ENCODE results near the gene CAMK4.
"Not testable (repeated sequence)": the region's sequence is repeated elsewhere in the genome, so short reads cannot be mapped to it uniquely, and the experiment has no call there.

Gene CAMK4

DNA sequence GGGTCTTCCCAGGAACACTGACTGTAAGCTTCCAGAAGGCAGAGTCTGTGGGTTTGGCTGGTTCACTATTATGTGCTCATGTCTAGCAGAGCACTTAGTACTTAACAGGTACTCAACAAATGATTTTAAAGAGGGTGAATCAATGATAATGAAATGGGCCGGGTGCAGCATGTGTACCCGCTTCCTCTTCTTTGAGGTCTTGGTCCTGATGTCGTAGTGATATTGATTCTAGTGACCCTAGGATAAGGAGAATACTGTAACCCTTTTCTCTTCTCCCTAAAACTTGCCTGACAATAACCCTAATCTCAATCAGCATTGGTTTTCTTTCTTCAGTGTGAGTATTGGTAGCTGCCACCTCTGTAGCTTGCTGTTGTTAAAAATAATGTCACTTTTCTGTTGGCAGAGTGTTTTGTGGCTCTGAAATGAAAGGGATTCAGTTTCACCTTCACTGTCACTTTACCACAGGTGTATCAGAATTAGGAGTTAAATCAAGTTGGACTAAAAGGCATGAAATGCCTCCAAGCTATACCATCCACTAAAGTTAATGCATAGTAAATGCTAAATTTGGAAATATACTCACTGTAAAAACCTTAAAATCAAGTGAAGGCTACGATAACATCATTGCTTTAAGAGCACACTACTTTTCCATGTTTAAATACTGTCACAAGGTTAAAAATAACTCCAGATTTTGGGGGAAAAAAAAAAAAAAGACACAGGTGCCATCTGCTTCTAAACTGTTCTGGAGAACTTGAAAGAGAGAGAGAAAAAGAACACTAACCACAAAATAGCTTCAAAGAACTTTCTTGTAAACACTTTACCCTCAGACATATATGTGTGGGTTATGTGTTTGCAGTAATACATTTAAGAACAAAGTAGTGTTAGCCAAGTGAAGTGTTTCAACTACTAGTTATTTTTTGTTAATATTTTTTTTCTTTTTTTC, 6.0 kb downstream of the CAMK4 start:
- DNase-seq, result no peak

DNA sequence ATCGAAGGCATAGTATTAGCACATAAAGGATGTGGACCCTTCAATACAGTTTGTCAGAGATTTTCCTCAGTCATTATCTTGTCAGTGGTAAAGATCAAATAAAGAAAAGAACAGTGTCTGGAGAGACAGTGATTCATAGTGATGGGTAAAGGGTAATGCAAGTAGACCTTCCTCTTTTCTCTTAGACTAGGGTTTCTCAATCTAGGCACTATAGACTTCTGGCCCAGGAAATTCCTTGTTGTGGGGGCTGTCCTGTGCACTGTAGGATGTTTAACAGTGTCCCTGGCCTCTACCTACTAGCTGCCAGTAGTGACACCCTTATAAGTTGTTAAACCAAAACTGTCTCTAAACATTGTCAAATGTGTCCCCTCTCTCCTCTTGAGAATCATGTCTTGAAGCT, 6.9 kb downstream of the CAMK4 start:
- DNase-seq, result no peak

DNA sequence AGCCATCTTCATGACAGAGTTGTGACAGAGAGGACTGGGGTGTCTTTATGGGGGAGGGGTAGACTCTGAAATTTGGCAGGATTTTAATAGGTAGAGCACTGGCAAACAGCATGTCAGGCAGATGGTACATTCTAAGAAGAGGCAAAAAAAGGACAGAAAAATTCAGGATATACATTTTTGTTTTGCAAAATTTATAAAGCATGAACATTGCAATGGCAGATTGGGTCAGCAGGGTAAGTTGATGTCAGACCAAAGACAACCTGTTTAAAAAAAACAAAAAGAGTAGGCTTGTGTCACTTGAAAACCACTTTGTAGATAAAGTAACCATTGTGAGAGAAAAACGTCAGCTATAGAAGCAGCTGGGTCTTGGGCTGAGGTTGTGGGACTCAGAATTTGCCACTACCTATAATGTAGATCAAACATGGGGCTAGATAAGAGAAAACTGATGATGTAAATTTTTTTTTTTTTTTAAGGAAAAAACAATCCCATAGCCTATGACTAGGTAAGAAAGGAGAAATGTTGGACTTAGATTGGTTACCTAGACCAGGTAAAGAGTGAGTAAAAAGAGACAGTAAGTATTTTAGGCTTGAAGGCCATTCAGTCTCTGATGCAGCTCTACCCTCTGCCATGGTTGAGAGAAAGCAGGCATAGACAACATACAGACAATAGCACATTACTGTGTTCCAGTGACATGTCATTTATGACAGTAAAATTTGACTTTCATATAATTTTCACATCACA, 8.3 kb downstream of the CAMK4 start:
- no peak for DNase-seq

DNA sequence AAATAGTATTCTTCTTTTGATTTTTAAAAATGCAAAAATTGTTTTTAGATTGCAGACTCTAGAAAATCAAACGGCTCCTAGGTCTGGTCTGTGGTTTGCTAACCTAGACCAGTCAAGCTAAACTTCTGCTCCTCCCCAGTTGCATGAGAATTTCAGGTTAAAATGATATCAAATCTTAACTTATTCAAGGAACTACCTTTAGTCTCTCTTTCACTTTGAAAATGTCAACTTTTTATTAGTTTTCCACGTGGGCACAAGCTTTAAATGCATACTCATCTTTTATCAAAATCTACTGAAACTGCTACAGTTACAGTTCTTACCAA, 8.8 kb downstream of the CAMK4 start:
- no peak for DNase-seq

DNA sequence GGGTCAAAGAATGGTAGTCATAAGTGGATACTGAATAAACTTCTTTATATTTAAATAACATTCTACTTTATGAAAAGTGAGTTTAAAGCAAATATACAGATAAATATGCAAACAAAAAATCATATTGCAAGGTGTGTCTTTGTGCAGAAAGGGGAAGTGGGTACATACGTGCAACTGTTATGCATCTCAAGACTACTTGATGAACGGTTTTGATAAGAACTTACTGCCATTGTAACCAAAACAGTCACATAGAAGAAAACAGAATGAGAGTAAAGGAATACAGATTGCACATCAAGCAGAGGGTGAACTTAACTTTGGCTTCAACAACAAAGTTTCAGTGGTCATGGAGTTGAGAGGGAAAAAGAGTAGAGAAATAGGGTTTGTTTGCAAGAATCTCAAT, 9.9 kb downstream of the CAMK4 start:
- no peak for DNase-seq

DNA sequence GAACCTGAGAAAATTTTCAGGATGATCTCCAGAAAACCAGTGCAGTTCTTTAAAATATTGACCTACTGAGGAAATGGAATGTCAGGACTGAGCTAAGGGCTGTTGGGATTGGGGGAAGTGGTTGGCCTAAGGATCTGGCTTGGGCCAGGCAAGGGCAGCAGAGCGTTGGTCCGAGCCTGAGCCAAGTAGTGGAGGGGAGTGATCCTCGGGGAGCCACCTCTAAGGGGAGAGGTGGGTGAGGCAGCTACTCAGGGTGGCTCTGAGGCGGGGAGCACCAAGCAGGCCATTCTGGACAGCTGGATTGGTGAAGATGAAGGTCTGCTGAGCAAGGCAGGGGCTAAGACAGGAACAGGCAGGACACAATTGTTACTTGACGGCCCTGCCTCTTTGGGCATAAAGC, 11.5 kb downstream of the CAMK4 start:
- no peak for DNase-seq

DNA sequence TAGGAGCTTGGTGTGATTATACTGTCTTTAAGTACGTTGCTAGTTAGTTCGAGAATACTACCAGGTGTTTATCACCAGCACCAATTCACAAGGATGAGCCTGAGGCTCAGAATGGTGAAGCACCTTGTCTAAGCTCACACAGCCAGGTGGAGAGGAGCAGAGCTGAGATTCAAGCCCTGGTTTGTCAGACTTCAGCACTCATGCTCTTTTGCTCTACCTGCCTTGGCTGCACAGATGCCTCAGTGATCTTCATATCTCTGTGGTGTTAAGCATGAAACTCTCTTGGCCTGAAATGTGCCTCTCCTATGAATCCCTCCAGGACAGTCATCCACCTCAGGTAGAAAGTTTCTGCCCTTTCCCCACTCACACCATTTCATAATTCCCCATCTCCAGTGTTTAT, 12.2 kb downstream of the CAMK4 start:
- DNase-seq, result no peak

DNA sequence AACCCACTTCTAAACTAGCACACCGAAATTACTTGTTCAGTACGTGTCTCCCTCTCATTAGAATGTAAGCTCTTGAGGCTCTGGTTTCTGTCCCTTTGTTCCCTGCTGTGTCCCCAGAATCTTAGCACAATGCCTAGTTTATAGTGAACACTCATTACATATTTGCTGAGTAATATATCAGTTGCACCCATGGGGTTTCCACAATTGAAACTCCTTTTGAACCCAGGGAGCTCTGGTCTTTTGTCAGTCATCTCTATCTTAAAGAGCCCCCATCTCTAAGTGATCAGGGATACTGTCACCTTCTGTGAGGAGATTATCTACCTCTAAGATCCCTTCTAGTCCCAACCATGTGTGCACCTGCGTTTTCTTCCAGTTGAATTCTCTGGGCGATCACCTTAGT, 12.8 kb downstream of the CAMK4 start:
- no peak for DNase-seq

DNA sequence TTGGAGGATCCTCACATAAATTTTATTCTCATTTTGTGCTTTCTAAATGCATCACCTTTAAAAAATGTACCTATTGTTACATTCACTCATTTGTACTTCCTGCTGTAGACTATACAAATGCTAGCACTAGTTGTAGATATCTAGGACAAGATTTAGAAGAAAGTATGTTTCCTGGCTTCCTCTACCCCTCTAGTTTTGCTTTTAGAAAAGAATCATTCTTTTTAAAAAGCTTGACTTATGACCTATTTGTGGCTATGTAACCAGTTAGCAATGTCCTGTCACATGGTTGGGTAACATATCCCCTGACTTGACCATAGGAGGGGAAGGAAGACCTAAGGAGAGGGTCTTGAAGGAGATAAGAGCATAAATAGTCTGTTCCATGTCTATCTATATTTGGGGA, 13.3 kb downstream of the CAMK4 start:
- no peak for DNase-seq

DNA sequence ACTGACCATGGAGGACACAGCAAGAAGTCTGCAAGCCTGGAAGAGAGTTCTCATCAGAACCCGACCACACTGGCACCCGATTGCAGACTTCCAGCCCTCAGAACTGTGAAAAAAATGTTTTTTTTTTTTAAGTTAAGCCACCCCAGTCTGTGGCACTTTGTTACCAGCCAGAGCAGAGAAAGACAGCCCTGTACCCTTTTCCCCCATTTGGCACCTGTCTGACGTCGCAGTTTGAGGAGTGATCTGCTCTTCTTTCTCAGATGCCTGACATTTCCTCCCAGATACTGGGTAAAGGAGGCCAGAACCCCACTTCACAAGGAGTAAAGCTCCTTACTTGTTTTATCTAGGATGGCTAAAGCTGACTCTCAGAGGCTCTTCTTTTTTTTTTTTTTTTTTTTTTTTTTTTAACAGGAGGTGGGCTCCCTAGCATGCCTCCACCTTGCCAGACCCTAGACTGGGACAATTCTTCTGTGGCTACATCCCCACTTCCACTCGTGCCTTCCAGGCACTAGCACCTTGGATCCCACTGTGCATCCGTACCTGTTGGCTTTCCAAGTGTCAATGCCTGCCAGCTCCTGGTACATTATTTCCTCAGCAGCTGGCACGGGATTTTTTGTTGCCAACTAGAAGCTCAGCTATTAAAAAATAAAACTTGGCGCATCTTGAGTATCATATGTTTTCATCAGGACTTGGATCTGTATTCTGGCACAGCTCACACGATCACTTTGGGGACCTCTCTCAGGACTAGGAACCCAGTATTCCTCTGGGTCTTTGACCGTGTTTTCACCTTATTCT, 14.4 kb downstream of the CAMK4 start:
- no peak for DNase-seq

DNA sequence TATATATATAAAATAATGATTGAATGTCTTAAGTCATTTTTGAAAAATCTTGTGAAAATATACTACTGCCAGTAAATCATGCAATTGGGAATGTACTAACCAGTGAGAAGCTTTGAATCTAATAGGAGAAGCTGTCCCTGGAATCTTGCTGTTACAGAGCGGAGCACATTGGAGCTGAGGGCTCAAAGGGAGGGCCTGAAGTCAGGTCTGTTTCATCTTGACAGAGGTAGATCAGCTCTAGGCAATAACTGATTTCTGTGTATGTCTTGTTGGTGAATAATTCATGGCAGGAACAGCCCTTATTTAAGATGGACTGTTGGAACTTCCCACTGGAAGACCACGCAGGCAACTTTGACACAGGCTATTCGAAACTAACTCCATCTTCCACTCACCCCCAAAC, 17.5 kb downstream of the CAMK4 start:
- DNase-seq, result no peak

DNA sequence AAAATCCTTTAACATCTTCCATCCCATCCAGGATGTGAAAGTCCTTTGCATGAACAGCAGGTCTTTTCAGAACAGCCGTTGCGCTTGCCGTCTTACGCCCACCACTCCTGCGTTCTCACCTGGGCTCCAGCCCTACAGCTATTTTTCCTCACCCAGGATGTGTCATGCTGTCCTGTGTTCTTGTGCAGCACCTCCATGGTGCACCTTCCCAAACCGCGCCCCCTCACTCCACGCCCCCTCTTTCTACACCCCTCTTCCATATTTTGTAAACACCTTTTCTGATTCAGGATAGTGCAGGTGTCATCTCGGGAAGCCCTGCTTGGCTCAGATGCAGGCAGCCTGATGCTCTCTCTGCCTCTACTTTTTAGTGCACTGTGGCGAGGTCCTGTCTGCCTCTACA, 18.4 kb downstream of the CAMK4 start:
- DNase-seq, result no peak

DNA sequence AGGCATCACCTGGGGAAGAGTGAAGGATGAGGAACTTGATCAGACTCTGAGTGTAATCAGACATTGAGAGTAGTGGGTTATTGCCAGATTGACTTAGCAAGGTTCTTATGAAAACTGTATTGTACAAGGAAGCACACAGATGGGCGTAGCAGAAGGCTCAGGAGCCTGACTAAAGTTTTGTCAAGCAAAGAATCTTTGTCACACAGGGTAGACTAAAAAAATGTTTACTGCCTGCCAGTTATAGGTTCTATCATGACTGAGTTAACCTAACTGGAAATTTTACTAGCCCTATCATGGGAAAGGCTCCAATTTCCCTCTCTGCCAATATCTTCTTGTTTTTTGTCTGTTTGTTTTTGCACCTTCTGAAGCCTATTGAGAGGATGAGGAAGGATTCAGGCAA, 19.1 kb downstream of the CAMK4 start:
- DNase-seq, result no peak

DNA sequence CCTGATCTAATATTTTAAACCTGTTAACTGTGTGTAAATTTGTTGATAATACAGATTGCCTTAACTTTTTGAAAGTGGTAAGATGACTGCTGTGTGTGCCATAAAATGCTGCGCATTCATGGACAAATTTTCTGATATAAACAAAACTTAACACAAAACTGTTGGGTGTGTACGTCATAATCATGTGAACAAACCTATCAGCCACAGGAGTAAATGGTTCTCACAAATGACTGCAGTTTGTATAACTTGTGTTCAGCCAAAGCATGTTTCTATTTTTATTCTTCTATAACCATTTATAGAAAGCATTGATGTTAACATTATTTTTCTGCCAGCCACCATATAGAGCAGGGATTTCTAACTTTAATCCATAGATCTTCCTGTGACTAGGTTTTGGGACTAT, 21.5 kb downstream of the CAMK4 start:
- no peak for DNase-seq

DNA sequence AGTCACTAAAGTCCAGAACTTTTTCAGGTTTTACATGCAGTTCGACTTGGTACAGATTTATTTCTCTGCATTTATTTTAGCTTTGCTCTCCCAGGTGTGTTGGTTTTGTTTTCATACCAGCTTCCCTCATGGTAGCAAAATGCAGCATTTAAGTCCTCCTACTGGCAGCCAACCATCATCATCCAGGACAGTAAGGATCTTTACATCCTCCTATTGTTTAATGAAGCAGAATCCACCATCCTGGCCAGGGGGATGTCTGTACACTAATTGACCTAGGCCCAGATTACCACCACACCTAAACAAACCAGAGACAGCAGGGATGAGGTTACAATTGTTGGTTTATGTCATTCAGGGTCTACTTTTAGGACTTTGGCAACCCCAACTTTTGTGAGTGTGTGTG, 22.3 kb downstream of the CAMK4 start:
- DNase-seq, result no peak

DNA sequence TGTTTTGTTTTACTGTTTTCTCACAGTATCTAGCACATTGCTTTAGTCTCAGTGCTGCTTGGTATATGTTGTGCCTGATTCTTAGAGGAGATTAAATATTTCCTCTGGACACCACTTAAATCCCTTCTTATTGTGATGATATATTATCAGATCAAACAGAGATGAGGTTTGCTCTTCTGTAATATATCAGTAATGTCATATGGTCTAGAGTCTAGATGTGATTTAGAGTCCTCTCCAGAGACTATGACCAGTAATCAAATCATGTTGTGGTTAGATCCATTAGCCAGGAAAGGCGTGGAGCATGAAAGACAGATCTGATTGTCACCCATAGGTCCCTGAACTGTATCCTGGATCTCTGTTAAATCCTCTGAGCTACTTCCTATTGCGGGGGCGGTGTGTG, 24.4 kb downstream of the CAMK4 start:
- no peak for DNase-seq

DNA sequence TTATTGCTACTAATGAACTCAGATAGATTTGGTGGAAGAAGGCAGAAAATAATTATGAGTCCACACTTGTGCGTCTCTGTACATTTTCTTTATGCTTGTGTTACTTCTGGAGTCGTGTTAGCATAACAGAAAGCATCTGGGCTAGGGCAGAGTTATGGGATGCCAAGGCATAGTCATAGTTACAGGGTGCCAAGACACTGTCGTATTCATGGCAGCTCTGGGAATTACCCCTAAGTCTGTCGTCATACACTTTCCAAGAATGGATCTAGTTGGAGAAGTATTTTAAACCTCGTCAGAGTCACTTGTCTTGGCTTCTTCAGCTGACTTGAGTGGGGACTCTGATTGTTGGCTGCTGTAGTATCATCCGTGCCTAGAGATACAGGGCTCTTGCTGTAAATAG, 27.7 kb downstream of the CAMK4 start:
- no peak for DNase-seq

DNA sequence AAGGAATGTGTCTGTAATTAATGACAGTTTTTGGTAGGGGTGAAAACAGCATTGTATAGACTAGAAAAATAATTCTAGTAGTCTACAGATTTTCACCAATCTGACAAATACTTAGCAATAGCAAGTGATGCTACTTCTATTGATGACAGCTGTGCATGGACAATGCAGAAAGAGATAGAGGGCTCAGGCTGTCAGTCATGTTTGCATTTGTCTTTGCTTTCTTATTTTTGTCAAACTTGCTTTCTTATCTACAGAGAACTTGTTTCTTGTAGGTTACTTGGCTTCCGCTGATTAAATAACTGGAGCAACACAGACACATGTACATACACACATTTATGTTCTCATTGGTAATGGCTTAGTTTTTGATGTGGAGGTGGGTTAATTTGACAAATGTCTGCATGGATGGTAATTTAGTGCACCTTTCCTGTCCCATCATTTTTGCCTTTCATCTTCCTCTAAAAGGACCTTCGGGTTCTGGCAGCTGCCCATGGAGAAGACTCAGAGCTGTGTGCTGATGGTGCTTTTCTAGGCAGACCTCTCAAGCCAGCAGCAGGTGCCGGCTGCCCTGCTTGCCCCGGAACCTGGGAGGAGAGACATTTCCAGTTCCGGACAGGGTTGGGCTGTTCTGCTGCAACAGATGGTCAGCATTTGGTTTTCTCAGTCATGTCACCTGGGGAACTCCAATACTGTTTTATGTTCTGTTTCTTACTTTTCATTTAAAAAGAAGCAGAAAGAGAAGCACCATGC, 28.8 kb downstream of the CAMK4 start:
- DNase-seq, result no peak

DNA sequence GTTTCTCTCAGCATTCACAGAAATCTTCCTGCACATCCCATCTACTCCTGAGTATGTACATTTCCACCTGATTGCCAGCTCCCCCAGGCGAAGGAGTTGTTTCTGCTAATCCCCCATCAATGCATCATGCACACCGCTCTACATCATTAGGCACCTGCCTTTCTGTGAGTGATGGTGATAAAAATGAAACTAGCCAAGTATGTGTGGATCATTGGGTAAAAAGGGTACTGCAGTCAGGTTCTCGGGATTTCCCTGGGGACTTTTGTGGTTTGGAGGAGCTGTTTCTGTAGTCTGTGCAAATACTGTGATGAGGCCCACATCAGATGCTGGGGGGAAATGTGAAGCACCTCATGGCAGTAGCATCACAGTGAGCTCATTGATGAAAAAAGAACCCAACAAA, 30.4 kb downstream of the CAMK4 start:
- DNase-seq, result peak; percentile 12

DNA sequence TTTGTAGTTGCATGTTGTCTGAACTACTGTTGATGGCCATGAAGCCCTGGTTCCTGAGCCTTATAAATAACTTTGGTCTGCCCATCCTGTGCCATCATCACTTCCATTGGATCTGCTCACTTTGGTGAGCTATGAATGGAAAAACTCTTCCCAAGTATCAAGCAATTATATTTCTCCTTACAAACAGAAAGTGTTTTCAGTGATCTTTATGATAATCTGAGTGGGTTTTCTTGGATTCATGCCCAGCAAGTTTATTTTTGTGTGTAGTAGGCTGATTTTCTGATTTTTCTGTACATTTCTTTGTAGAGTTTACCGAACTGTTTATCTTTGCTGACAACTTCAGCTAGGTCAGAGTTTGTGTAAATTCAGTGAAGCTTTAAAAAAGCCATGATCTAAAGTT, 31.0 kb downstream of the CAMK4 start:
- DNase-seq, result no peak

DNA sequence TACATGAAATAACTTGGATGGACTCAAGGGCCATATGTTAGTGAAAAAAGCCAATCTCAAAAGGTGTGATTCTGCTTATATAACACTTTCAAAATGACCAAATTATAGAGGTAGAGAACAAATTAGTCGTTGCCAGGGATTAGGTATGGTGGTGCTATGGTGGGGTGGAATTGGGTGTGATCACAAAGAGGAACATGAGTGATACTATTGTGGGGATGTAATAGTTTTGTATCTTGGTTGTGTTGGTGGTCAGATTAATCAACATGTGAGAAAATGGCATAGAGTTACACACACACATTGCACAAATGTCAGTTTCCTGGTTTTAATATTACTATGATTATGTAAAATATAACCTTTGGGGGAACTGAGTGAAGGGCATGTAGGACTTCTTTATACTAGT, 31.9 kb downstream of the CAMK4 start:
- no peak for DNase-seq

DNA sequence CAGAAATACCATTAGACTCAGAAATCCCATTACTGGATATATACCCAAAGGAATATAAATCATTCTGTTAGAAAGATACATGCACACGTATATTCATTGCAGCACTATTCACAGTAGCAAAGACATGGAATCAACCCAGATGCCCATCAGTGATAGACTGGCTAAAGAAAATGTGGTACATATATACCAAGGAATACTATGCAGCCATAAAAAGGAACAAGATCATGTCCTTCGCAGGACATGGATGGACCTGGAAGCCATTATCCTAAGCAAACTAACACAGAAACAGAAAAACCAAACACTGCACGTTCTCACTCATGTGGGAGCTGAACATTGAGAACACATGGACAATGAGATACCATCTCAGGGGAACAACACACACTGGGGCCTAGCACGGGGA, 33.4 kb downstream of the CAMK4 start:
- DNase-seq, result not testable (repeated sequence)

DNA sequence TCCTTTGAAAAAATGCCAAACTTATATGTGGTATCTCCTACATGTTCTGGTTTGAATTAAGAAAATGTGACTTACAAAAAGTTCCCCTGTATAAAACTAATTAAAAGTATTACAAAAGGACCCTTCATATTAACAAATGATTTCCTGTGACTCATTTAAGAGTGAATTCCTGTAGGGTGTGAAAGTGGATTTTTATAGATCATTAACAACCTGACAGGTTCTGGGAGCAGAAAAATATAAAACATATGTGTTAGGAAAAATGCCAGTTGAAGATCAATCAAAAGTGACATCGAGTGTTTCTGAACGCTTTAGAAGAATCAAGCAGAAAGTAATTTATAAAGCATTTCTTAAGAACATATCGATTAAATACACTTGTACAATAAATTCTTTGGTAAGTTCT, 35.5 kb downstream of the CAMK4 start:
- DNase-seq, result no peak

Measured in NCI-H2107 (cell line).